Esophagus (tissue), 2 donors: ENCODE measurements around the gene RHOXF2. TPM values are rescaled to one million over a fixed set of nuclear protein-coding genes. Genes with fewer than 3 reads are reported as not detected.
"Not testable (repeated sequence)": the region's sequence is repeated elsewhere in the genome, so short reads cannot be mapped to it uniquely, and the experiment has no call there.

Experiments
- H3K27ac ChIP-seq, 2 donors: one replicate each; pipeline ENCODE4 v1.5.1; 2013; ENCODE audit warnings: low read depth in 2 of 2, mild to moderate bottlenecking in 2 of 2, inconsistent platforms in 1 of 2, low read length in 1 of 2, moderate library complexity in 1 of 2
- H3K27me3 ChIP-seq, 2 donors: one replicate each; pipeline ENCODE4 v1.6.1; 2013; ENCODE audit warnings: low read length in 2 of 2, control low read depth in 1 of 2, mild to moderate bottlenecking in 1 of 2; ENCODE audit not compliant: insufficient read depth in 2 of 2, control insufficient read depth in 1 of 2
- H3K36me3 ChIP-seq, 2 donors: one replicate each; pipeline ENCODE4 v1.6.1; 2013; ENCODE audit warnings: low read length in 1 of 2; ENCODE audit not compliant: control insufficient read depth in 2 of 2, insufficient read depth in 2 of 2
- H3K4me1 ChIP-seq, 2 donors: one replicate each; pipeline ENCODE4 v1.6.1; 2013; ENCODE audit warnings: low read length in 1 of 2; ENCODE audit not compliant: control insufficient read depth in 2 of 2, insufficient read depth in 2 of 2
- H3K4me3 ChIP-seq, 2 donors: one replicate each; pipeline ENCODE4 v1.5.1; 2013; ENCODE audit warnings: low read length in 2 of 2, mild to moderate bottlenecking in 2 of 2, low read depth in 1 of 2, moderate library complexity in 1 of 2
- H3K9me3 ChIP-seq, 2 donors: one replicate each; pipeline ENCODE4 v1.6.1; 2013; ENCODE audit warnings: mild to moderate bottlenecking in 2 of 2, low read depth in 1 of 2, low read length in 1 of 2, moderate library complexity in 1 of 2; ENCODE audit not compliant: control insufficient read depth in 2 of 2, insufficient read depth in 1 of 2
- WGBS, 2 donors: extraction: QIAGEN DNeasy Blood & Tissue Kit; methylation state at CpG; one replicate each; pipeline ENCODE4 v1.1.7; 2013; 5-methylcytosine and 5-hydroxymethylcytosine counted together
- polyA plus RNA-seq, 2 donors: library from polyadenylated mRNA; stranded (reverse); fragments of 200-250 nt; gene quantifications; one replicate each; pipeline ENCODE4 v1.2.3, GENCODE V29; 2013
- donor health status: healthy with polysubstance abuse.
- donor health status: Bipolar disorder and iron deficiency.

Gene RHOXF2
- polyA plus RNA-seq = not detected

DNA sequence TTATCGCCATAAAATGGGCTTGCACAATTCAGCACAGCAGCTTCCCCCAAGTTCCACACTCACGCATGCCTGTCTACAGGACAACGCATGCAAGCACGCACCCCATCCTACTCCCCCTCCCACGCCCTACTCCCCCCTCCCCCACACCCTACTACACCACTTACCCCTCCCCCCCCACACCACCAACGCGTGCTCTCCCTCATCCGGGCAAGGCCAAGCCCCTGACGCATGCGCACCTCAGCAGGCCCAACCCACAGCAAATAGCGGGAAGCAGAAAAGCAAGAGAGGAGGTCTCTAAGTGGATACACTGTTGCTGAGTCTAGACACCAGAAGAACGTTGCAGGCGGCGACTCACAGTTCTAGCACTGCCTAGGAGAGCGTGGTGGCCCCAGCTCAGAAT is at the start of gene RHOXF2:
Gene RHOXF2 (plus strand): TSS at position 301 of the 400 bp plus-strand sequence. CDS start 138 bp downstream, outside the sequence.
- no CpG with 5 or more reads among the region's 15 CpGs for WGBS, 2 donors

DNA sequence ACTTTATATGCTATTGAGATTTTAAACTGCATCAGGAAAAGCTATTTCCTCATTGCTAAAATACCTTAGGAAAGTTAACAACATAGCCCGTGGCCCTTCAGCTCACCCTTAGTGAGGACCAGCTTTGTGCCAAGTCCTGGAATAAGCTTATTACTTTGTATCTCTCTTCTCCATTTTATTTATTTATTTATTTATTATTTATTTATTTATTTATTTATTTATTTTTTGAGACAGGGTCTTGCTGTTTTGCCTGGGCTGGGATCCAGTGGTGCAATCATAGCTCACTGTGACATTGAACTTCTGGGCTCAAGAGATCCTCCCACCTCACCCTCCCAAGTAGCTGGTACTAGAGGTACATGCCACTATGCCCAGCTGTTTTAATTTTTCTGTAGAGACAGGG is 49.0 kb upstream of the RHOXF2 start:
- no peaks in the 10 kb centered on the region for H3K9me3 ChIP-seq
- H3K4me3 ChIP-seq = no peak overlapping the region
- no peaks in the 10 kb centered on the region for H3K4me1 ChIP-seq
- H3K27me3 ChIP-seq = no peaks in the 10 kb centered on the region
- H3K27ac ChIP-seq = no peak overlapping the region
- WGBS, 2 donors = 85 to 90% methylated on average over 1 of the region's 1 CpG
- H3K36me3 ChIP-seq = no peaks in the 10 kb centered on the region

More for the DNA sequence above, at the start of gene RHOXF2:
- not testable (repeated sequence) for H3K36me3 ChIP-seq, H3K4me3 ChIP-seq, H3K4me1 ChIP-seq, H3K27me3 ChIP-seq, H3K27ac ChIP-seq, H3K9me3 ChIP-seq

- H3K9me3 ChIP-seq = no peaks in the 10 kb centered on the region
- H3K27ac ChIP-seq = no peak overlapping the region
- H3K27me3 ChIP-seq = peaks cover 0 to 2% of the 10 kb centered on the region in 2 donors
- H3K4me1 ChIP-seq = no peaks in the 10 kb centered on the region
- no peaks in the 10 kb centered on the region for H3K36me3 ChIP-seq
- H3K4me3 ChIP-seq = no peak overlapping the region
Observed at GRCh38 chrX:120111611-120112010, 46.8 kb upstream of the RHOXF2 start.

GRCh38 chrX:120115438-120115963 is 42.9 kb upstream of the RHOXF2 start, which contains the start of gene RHOXF1:
TSS of gene RHOXF1 (minus strand) at chrX:120115913. CDS start at chrX:120115862, 51 bp downstream.
- H3K36me3 ChIP-seq = no peaks in the 10 kb centered on the region
- WGBS, 2 donors = 94 to 97% methylated on average over 35 of the region's 35 CpGs

DNA sequence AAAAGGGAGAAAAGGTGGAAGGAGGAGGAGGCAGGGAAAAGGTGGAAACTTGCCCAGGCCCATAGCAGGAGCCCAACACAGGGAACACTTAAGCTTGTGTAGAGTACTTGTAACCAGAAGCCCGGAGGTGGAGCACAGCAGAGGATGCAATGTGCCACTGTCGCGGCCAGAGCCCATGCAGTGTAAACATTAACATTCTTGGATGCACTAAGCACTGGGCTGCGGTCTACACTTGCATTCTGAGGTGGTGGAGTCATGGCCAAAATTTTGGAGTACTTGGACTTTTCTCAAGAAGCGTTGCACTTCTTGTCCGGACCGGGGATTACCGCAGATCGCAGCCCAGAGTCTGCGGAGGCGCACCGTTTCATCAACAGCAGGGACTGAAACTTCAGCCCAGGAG is 38.2 kb upstream of the RHOXF2 start:
- Histone ChIP-seq H3K27me3 (peaks cover 0 to 3% of the 10 kb centered on the region in 2 donors), H3K4me3 (no peak overlapping the region), H3K36me3 (no peaks in the 10 kb centered on the region), H3K9me3 (no peaks in the 10 kb centered on the region), H3K27ac (no peak overlapping the region), H3K4me1 (no peaks in the 10 kb centered on the region)
- WGBS, 2 donors = 80 to 84% methylated on average over 12 of the region's 12 CpGs

More at GRCh38 chrX:120115438-120115963, 42.9 kb upstream of the RHOXF2 start, which contains the start of gene RHOXF1:
- Histone ChIP-seq H3K27me3 (peaks cover 0 to 3% of the 10 kb centered on the region in 2 donors), H3K4me1 (no peaks in the 10 kb centered on the region), H3K9me3 (no peaks in the 10 kb centered on the region), H3K4me3 (no peak within 1 kb of the TSS), H3K27ac (no peak within 1 kb of the TSS)

GRCh38 chrX:120125444-120125843 is 33.0 kb upstream of the RHOXF2 start:
- H3K36me3 ChIP-seq = no peaks in the 10 kb centered on the region
- no peak overlapping the region for H3K27ac ChIP-seq
- H3K4me1 ChIP-seq = no peaks in the 10 kb centered on the region
- no peaks in the 10 kb centered on the region for H3K27me3 ChIP-seq
- no peaks in the 10 kb centered on the region for H3K9me3 ChIP-seq
- 87 to 91% methylated on average over 3 of the region's 3 CpGs for WGBS, 2 donors
- no peak overlapping the region for H3K4me3 ChIP-seq

- 74 to 91% methylated on average over 5 of the region's 5 CpGs for WGBS, 2 donors
- H3K27me3 ChIP-seq, H3K27ac ChIP-seq, H3K9me3 ChIP-seq, H3K4me1 ChIP-seq, H3K36me3 ChIP-seq, H3K4me3 ChIP-seq: not testable (repeated sequence)
Observed at GRCh38 chrX:120128306-120128846, 30.0 kb upstream of the RHOXF2 start.

- no peak overlapping the region for H3K4me3 ChIP-seq
- no peak overlapping the region for H3K27ac ChIP-seq
- no peaks in the 10 kb centered on the region for H3K4me1 ChIP-seq
- WGBS, 2 donors = 75 to 88% methylated on average over 6 of the region's 6 CpGs
- H3K9me3 ChIP-seq = no peaks in the 10 kb centered on the region
- no peaks in the 10 kb centered on the region for H3K36me3 ChIP-seq
- no peaks in the 10 kb centered on the region for H3K27me3 ChIP-seq
Observed at GRCh38 chrX:120136128-120136527, 22.3 kb upstream of the RHOXF2 start.

GRCh38 chrX:120136840-120137239 is 21.6 kb upstream of the RHOXF2 start:
- Histone ChIP-seq H3K27me3 (no peaks in the 10 kb centered on the region), H3K4me3 (no peak overlapping the region), H3K4me1 (no peaks in the 10 kb centered on the region), H3K36me3 (no peaks in the 10 kb centered on the region), H3K9me3 (no peaks in the 10 kb centered on the region), H3K27ac (no peak overlapping the region)
- WGBS, 2 donors = 49 to 56% methylated on average over 3 of the region's 3 CpGs

DNA sequence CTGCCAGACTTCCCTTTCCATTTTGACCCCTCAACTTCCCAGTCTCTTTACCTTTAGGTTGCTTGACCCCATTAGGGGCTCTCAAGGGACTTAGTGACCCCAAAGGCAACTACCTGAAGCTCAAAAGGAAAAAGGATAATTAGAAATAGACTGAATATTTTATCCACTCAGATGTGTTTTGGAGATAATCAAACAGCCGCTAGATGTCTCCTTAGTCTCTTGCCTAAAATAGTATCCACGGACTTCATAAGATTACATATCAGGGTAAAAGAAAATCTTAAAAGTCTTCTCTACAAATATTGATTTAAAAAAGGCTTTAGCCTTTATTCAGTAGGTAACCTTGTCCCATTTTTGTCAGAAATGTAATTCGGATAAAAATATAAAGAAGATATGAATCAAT is 21.0 kb upstream of the RHOXF2 start:
- WGBS, 2 donors = 50 to 72% methylated on average over 3 of the region's 3 CpGs

More for the DNA sequence above, 21.0 kb upstream of the RHOXF2 start:
- Histone ChIP-seq H3K27ac (no peak overlapping the region), H3K4me1 (no peaks in the 10 kb centered on the region), H3K9me3 (no peaks in the 10 kb centered on the region), H3K4me3 (no peak overlapping the region), H3K36me3 (no peaks in the 10 kb centered on the region), H3K27me3 (no peaks in the 10 kb centered on the region)
